Loucy (cell line): ENCODE measurements around the gene SLIT1.

ENCODE experiments used
- H2AFZ ChIP-seq: fragments of 200-600 bp; sonication (generic); 2 replicates; pipeline ENCODE4 v1.6.0; 2016; ENCODE audit warnings: antibody characterized with exemption, mild to moderate bottlenecking, low read length, moderate library complexity
- H3F3A ChIP-seq: fragments of 200-600 bp; 2 replicates; pipeline ENCODE4 v1.6.0; 2016; ENCODE audit warnings: antibody characterized with exemption, low read depth, mild to moderate bottlenecking
- H3K27me3 ChIP-seq: fragments of 200-600 bp; sonication (generic); 2 replicates; pipeline ENCODE4 v1.6.1; 2014; ENCODE audit warnings: low read length, mild to moderate bottlenecking; ENCODE audit not compliant: insufficient read depth, poor library complexity, severe bottlenecking
- H3K36me3 ChIP-seq: fragments of 200-600 bp; sonication (generic); 2 replicates; pipeline ENCODE4 v1.6.1; 2016; ENCODE audit warnings: low read length; ENCODE audit not compliant: insufficient read depth
- H3K4me1 ChIP-seq: fragments of 200-600 bp; sonication (generic); 2 replicates; pipeline ENCODE4 v1.5.1; 2014; ENCODE audit warnings: low read length, mild to moderate bottlenecking; ENCODE audit not compliant: insufficient read depth, poor library complexity, severe bottlenecking
- H3K4me2 ChIP-seq: fragments of 200-600 bp; sonication (generic); 2 replicates; pipeline ENCODE4 v1.6.0; 2014; ENCODE audit warnings: antibody characterized with exemption, low read length, low read depth, mild to moderate bottlenecking; ENCODE audit not compliant: poor library complexity, severe bottlenecking
- H3K4me3 ChIP-seq: fragments of 200-600 bp; sonication (generic); 2 replicates; pipeline ENCODE4 v1.5.1; 2014; ENCODE audit warnings: low read length, mild to moderate bottlenecking, mixed read lengths; ENCODE audit not compliant: poor library complexity, severe bottlenecking
- H3K79me2 ChIP-seq: fragments of 200-600 bp; sonication (generic); 2 replicates; pipeline ENCODE4 v1.6.1; 2014; ENCODE audit warnings: low read length; ENCODE audit not compliant: insufficient read depth
- H3K9ac ChIP-seq: fragments of 200-600 bp; sonication (generic); 2 replicates; pipeline ENCODE4 v1.6.0; 2014; ENCODE audit warnings: mild to moderate bottlenecking, low read depth, low read length, moderate library complexity; ENCODE audit not compliant: poor library complexity, severe bottlenecking
- H3K9me2 ChIP-seq: fragments of 200-600 bp; sonication (generic); replicated peaks from 2 replicates; pipeline ENCODE4 v1.6.1; 2016; ENCODE audit warnings: low read depth, low read length, mixed read lengths
- H3K9me3 ChIP-seq: fragments of 200-600 bp; sonication (generic); 2 replicates; pipeline ENCODE4 v1.6.1; 2014; ENCODE audit warnings: mild to moderate bottlenecking, antibody characterized with exemption, low read length, low read depth; ENCODE audit not compliant: insufficient read depth
- H4K20me1 ChIP-seq: fragments of 200-600 bp; sonication (generic); 2 replicates; pipeline ENCODE4 v1.6.0; 2014; ENCODE audit warnings: antibody characterized with exemption, low read length, mild to moderate bottlenecking; ENCODE audit not compliant: insufficient read depth, poor library complexity, severe bottlenecking
- CTCF ChIP-seq: fragments of 200-600 bp; sonication (generic); conservative IDR thresholded peaks from 2 replicates; pipeline ENCODE4 v1.5.1; 2014; ENCODE audit warnings: mild to moderate bottlenecking, antibody characterized with exemption, low read length
- EZH2phosphoT487 ChIP-seq: fragments of 200-600 bp; IDR thresholded peaks from 2 replicates; pipeline ENCODE4 v1.6.1; 2018; ENCODE audit warnings: antibody characterized with exemption, mild to moderate bottlenecking, moderate library complexity, borderline replicate concordance

SLIT1 gene

GRCh38 chr10:97080051-97080776, 105.5 kb downstream of the SLIT1 start:
- H3F3A ChIP-seq: no peaks in the 10 kb centered on the region
- H3K27me3 ChIP-seq: no peaks in the 10 kb centered on the region
- no peaks in the 10 kb centered on the region for H3K9me3 ChIP-seq
- H3K4me1 ChIP-seq: no peaks in the 10 kb centered on the region
- H3K9ac ChIP-seq: no peak overlapping the region
- H3K79me2 ChIP-seq: no peaks in the 10 kb centered on the region
- H3K36me3 ChIP-seq: no peaks in the 10 kb centered on the region
- H2AFZ ChIP-seq: no peak overlapping the region
- H3K4me2 ChIP-seq: no peak overlapping the region
- H3K4me3 ChIP-seq: no peak overlapping the region
- no peaks in the 10 kb centered on the region for H4K20me1 ChIP-seq
- no peak for TF ChIP-seq CTCF
- no peak for TF ChIP-seq EZH2phosphoT487
- no peaks in the 10 kb centered on the region for H3K9me2 ChIP-seq

GRCh38 chr10:97079448-97079847, 106.3 kb downstream of the SLIT1 start:
- Histone ChIP-seq H3K36me3 (no peaks in the 10 kb centered on the region), H3K27me3 (no peaks in the 10 kb centered on the region), H3F3A (no peaks in the 10 kb centered on the region), H3K9me3 (no peaks in the 10 kb centered on the region), H3K9ac (no peak overlapping the region), H4K20me1 (no peaks in the 10 kb centered on the region), H3K4me2 (no peak overlapping the region), H3K9me2 (no peaks in the 10 kb centered on the region), H3K4me1 (no peaks in the 10 kb centered on the region), H3K4me3 (no peak overlapping the region), H3K79me2 (no peaks in the 10 kb centered on the region), H2AFZ (no peak overlapping the region)
- TF ChIP-seq EZH2phosphoT487 (no peak), CTCF (no peak)

- Histone ChIP-seq H3K9me2 (no peaks in the 10 kb centered on the region), H3K4me1 (no peaks in the 10 kb centered on the region), H3K36me3 (no peaks in the 10 kb centered on the region), H4K20me1 (no peaks in the 10 kb centered on the region), H3K9ac (no peak overlapping the region), H3F3A (no peaks in the 10 kb centered on the region), H3K9me3 (no peaks in the 10 kb centered on the region), H3K27me3 (no peaks in the 10 kb centered on the region), H3K4me2 (no peak overlapping the region), H3K4me3 (no peak overlapping the region), H2AFZ (no peak overlapping the region), H3K79me2 (no peaks in the 10 kb centered on the region)
- TF ChIP-seq CTCF (no peak), EZH2phosphoT487 (no peak)
Observed at GRCh38 chr10:97078938-97079445, 106.8 kb downstream of the SLIT1 start.
